HepG2 (cell line): ENCODE results near the gene NR2F1-AS1.

Experiments used
- CBX5 ChIP-seq: sonication (generic); formaldehyde crosslinking; IDR thresholded peaks from 2 replicates; pipeline ENCODE4 v1.4.0; 2020; ENCODE audit warnings: missing genetic modification reagents, borderline replicate concordance
- ELF4 ChIP-seq: sonication (generic); formaldehyde crosslinking; IDR thresholded peaks from 2 replicates; pipeline ENCODE4 v1.5.0; 2020; ENCODE audit warnings: missing genetic modification reagents, mild to moderate bottlenecking, moderate library complexity, borderline replicate concordance
- SCMH1 ChIP-seq: sonication (generic); formaldehyde crosslinking; IDR thresholded peaks from 2 replicates; pipeline ENCODE4 v1.9.0; 2021; ENCODE audit warnings: missing genetic modification reagents, mild to moderate bottlenecking, borderline replicate concordance
- TF ChIP-seq, protein P1 (sequence below): sonication (generic); formaldehyde crosslinking; IDR thresholded peaks from 2 replicates; pipeline ENCODE4 v1.5.0; 2020; ENCODE audit warnings: mild to moderate bottlenecking, missing genetic modification reagents, moderate library complexity
- TF ChIP-seq, protein P2 (sequence below): sonication (generic); formaldehyde crosslinking; IDR thresholded peaks from 2 replicates; pipeline ENCODE4 v1.8.1; 2023; ENCODE audit warnings: mild to moderate bottlenecking, missing genetic modification reagents, borderline replicate concordance

GRCh38 chr5:93579692-93580062 lies 1.3 kb downstream of the NR2F1-AS1 start:
- TF ChIP-seq ELF4 (CRISPR knock-in tag) (no peak), SCMH1 (no peak), CBX5 (CRISPR knock-in tag) (no peak)
- TF ChIP-seq, protein P1, sequence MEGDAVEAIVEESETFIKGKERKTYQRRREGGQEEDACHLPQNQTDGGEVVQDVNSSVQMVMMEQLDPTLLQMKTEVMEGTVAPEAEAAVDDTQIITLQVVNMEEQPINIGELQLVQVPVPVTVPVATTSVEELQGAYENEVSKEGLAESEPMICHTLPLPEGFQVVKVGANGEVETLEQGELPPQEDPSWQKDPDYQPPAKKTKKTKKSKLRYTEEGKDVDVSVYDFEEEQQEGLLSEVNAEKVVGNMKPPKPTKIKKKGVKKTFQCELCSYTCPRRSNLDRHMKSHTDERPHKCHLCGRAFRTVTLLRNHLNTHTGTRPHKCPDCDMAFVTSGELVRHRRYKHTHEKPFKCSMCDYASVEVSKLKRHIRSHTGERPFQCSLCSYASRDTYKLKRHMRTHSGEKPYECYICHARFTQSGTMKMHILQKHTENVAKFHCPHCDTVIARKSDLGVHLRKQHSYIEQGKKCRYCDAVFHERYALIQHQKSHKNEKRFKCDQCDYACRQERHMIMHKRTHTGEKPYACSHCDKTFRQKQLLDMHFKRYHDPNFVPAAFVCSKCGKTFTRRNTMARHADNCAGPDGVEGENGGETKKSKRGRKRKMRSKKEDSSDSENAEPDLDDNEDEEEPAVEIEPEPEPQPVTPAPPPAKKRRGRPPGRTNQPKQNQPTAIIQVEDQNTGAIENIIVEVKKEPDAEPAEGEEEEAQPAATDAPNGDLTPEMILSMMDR (CRISPR knock-in tag), result no peak
- TF ChIP-seq, protein P2, sequence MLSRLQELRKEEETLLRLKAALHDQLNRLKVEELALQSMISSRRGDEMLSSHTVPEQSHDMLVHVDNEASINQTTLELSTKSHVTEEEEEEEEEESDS, result no peak
